ENCODE results near the gene TNNI2.
"Not testable (repeated sequence)": the region's sequence is repeated elsewhere in the genome, so short reads cannot be mapped to it uniquely, and the experiment has no call there.

TNNI2 gene

GRCh38 chr11:1875851-1876301 is 37.1 kb downstream of the TNNI2 start:
- DNase-seq, result not testable (repeated sequence)

- DNase-seq, result peak; percentile 98
These were observed 37.7 kb downstream of the TNNI2 start for GRCh38 chr11:1876361-1877063.

GRCh38 chr11:1877211-1878136 is 38.7 kb downstream of the TNNI2 start:
- DNase-seq, result no peak

GRCh38 chr11:1878137-1879031 is 39.6 kb downstream of the TNNI2 start:
- DNase-seq, result peak; percentile 46

- no peak for DNase-seq
These were observed 40.7 kb downstream of the TNNI2 start for GRCh38 chr11:1879342-1879940.

- peak; percentile 45 for DNase-seq
These were observed 41.4 kb downstream of the TNNI2 start for GRCh38 chr11:1879941-1880720.

GRCh38 chr11:1880746-1881441 is 42.1 kb downstream of the TNNI2 start:
- no peak for DNase-seq

GRCh38 chr11:1881442-1882264 is 42.9 kb downstream of the TNNI2 start:
- peak; percentile 38 for DNase-seq

- DNase-seq, result peak; percentile 100
These were observed 43.8 kb downstream of the TNNI2 start for GRCh38 chr11:1882265-1883238.

- peak; percentile 15 for DNase-seq
These were observed 44.8 kb downstream of the TNNI2 start for GRCh38 chr11:1883346-1884302.

- DNase-seq, result no peak
These were observed 45.5 kb downstream of the TNNI2 start for GRCh38 chr11:1884303-1884700.

GRCh38 chr11:1886551-1886950 is 47.8 kb downstream of the TNNI2 start:
- DNase-seq, result peak; percentile 11

GRCh38 chr11:1887451-1888346 is 48.9 kb downstream of the TNNI2 start:
- DNase-seq, result peak; percentile 31

GRCh38 chr11:1888347-1888753 is 49.6 kb downstream of the TNNI2 start:
- DNase-seq, result no peak

GRCh38 chr11:1888811-1889210 is 50.0 kb downstream of the TNNI2 start:
- no peak for DNase-seq

- no peak for DNase-seq
These were observed 50.6 kb downstream of the TNNI2 start for GRCh38 chr11:1889224-1889930.

Data from 8988T (cell line).